Measurements from ENCODE around the gene BLTP2.

GRCh38 chr17:28644787-28645575, at the start of gene BLTP2:
- TF ChIP-seq CTCF (IDR thresholded peaks at IDR 0.05) (no peak), ZFX (IDR thresholded peaks at IDR 0.05; ENCODE audit: borderline replicate concordance) (no peak)

Measured in 22Rv1 (cell line).